Measurements from ENCODE around the gene ITGA11. TPM values are rescaled to one million over a fixed set of nuclear protein-coding genes. Genes with fewer than 3 reads are reported as not detected.

Gene ITGA11
- total RNA-seq, 1 donor from 2014 or later, result 0.22 TPM

DNA sequence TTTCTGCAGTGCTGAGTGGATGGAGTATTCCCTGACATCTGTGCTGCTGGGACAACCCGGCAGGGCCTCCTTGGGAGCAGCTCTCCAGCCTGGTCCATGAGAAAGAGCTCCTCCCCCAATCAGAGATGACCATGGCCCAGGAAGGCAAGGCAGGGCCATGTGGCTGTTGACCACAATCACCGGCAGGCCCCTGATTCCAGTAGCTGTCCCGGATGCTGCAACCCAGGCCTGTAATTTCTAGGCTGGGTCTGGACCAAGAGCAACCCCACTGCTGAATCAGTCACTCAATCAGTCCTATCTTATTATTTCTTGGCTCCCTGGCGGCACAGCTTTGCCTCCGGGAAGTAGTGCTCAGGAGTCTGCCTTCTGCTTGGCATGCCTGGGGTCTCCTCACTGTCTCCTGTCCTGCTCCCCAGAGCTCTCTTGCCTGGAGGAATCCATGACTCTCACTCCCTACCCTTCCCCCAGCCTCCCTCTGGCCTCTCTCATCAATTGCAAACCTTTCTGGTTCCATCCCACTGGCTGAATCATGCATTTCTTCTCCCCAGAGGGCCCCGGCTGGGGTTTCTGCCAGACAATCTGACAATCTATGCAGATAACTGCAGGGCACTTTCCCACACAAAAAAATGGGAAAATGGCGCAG lies 32.6 kb upstream of the ITGA11 start:
- no peak for DNase-seq
- Mint-ChIP-seq H3K4me3 (ENCODE audit: unreplicated experiment) (no peak overlapping the region), H3K4me1 (ENCODE audit: low read depth, unreplicated experiment) (peaks cover 11% of the 10 kb centered on the region), H3K27ac (ENCODE audit: unreplicated experiment) (no peak overlapping the region), H3K27me3 (ENCODE audit: unreplicated experiment) (peaks cover 3% of the 10 kb centered on the region), H3K36me3 (ENCODE audit: unreplicated experiment) (peaks cover 4% of the 10 kb centered on the region), H3K9me3 (ENCODE audit: unreplicated experiment) (peaks cover 1% of the 10 kb centered on the region)
- TF ChIP-seq, protein P1, sequence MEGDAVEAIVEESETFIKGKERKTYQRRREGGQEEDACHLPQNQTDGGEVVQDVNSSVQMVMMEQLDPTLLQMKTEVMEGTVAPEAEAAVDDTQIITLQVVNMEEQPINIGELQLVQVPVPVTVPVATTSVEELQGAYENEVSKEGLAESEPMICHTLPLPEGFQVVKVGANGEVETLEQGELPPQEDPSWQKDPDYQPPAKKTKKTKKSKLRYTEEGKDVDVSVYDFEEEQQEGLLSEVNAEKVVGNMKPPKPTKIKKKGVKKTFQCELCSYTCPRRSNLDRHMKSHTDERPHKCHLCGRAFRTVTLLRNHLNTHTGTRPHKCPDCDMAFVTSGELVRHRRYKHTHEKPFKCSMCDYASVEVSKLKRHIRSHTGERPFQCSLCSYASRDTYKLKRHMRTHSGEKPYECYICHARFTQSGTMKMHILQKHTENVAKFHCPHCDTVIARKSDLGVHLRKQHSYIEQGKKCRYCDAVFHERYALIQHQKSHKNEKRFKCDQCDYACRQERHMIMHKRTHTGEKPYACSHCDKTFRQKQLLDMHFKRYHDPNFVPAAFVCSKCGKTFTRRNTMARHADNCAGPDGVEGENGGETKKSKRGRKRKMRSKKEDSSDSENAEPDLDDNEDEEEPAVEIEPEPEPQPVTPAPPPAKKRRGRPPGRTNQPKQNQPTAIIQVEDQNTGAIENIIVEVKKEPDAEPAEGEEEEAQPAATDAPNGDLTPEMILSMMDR (IDR thresholded peaks at IDR 0.05; ENCODE audit: partially characterized antibody, unreplicated experiment), result no peak

DNA sequence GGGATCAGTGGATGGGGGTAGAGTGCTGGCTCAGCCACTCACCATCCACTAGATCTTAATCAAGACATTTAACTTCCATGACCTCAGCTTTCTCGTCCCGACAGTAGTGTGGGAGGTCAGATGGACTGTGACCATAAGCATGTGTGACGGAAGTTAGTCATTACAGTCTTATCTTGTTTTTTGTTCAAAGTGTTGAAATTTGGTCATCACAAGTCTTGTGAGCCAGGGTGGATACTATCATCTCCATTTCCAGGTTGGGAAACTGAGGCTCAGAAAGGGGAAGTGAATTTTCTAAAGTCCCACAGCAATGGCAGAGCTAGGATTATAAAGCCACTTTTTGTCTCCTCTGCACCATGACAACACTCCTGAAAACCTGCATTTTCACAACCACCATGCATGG lies 32.0 kb upstream of the ITGA11 start:
- TF ChIP-seq, protein P1 (IDR thresholded peaks at IDR 0.05; ENCODE audit: partially characterized antibody, unreplicated experiment), result no peak
- no peak for DNase-seq
- peaks cover 3% of the 10 kb centered on the region for H3K27me3 Mint-ChIP-seq (ENCODE audit: unreplicated experiment)
- peaks cover 1% of the 10 kb centered on the region for H3K9me3 Mint-ChIP-seq (ENCODE audit: unreplicated experiment)
- no peak overlapping the region for H3K27ac Mint-ChIP-seq (ENCODE audit: unreplicated experiment)
- no peak overlapping the region for H3K4me3 Mint-ChIP-seq (ENCODE audit: unreplicated experiment)
- H3K36me3 Mint-ChIP-seq (ENCODE audit: unreplicated experiment), result peaks cover 4% of the 10 kb centered on the region
- peaks cover 11% of the 10 kb centered on the region for H3K4me1 Mint-ChIP-seq (ENCODE audit: low read depth, unreplicated experiment)

GRCh38 chr15:68463444-68463843 lies 31.5 kb upstream of the ITGA11 start:
- peaks cover 11% of the 10 kb centered on the region for H3K4me1 Mint-ChIP-seq (ENCODE audit: low read depth, unreplicated experiment)
- TF ChIP-seq, protein P1 (IDR thresholded peaks at IDR 0.05; ENCODE audit: partially characterized antibody, unreplicated experiment), result no peak
- peaks cover 4% of the 10 kb centered on the region for H3K36me3 Mint-ChIP-seq (ENCODE audit: unreplicated experiment)
- no peak for DNase-seq
- H3K27me3 Mint-ChIP-seq (ENCODE audit: unreplicated experiment), result peaks cover 3% of the 10 kb centered on the region
- H3K9me3 Mint-ChIP-seq (ENCODE audit: unreplicated experiment), result peaks cover 1% of the 10 kb centered on the region
- H3K27ac Mint-ChIP-seq (ENCODE audit: unreplicated experiment), result no peak overlapping the region
- no peak overlapping the region for H3K4me3 Mint-ChIP-seq (ENCODE audit: unreplicated experiment)

DNA sequence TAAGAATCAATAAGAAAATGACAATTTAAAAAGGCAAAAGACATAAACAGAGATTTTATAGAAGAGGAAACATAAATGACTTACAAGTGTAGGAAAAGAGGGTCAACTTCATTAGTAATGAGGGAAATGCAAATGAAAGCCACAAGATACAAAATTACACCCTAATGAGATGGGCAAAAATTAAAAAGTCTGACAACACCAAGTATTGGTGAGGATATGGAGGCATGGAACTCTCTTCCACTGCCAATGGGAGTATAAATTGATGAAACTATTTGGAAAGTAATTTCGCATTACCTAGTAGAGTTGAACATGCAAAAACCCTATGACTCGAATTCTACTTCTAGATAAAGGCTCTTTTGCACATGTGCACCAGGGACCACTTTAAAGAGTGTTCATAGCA lies 28.2 kb upstream of the ITGA11 start:
- peaks cover 4% of the 10 kb centered on the region for H3K36me3 Mint-ChIP-seq (ENCODE audit: unreplicated experiment)
- TF ChIP-seq, protein P1 (IDR thresholded peaks at IDR 0.05; ENCODE audit: partially characterized antibody, unreplicated experiment), result no peak
- no peak for DNase-seq
- peaks cover 5% of the 10 kb centered on the region for H3K4me1 Mint-ChIP-seq (ENCODE audit: low read depth, unreplicated experiment)
- peaks cover 1% of the 10 kb centered on the region for H3K9me3 Mint-ChIP-seq (ENCODE audit: unreplicated experiment)
- H3K4me3 Mint-ChIP-seq (ENCODE audit: unreplicated experiment), result no peak overlapping the region
- no peak overlapping the region for H3K27ac Mint-ChIP-seq (ENCODE audit: unreplicated experiment)
- H3K27me3 Mint-ChIP-seq (ENCODE audit: unreplicated experiment), result peaks cover 3% of the 10 kb centered on the region

DNA sequence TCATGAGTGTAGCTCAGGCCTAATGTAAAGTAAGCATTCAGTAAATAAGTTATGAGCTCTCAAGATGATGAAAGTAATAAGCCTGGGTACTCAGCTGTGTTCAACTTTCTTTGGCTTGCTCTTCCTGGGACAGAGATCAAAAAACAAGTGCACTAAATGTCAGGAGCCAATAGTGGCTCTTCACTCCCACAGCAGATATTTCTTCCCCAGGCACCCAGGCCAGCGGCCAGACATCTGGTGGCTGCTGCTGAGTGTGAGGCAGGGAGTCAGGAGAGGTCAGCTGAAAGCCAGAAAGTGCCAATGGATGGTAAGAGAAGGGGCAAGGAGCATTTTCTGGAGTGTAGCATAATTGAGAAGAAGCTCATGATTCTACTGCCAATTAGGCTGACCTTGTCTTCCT lies 18.2 kb upstream of the ITGA11 start:
- H3K4me1 Mint-ChIP-seq (ENCODE audit: low read depth, unreplicated experiment), result peaks cover 3% of the 10 kb centered on the region
- H3K4me3 Mint-ChIP-seq (ENCODE audit: unreplicated experiment), result no peak overlapping the region
- H3K27ac Mint-ChIP-seq (ENCODE audit: unreplicated experiment), result no peak overlapping the region
- DNase-seq, result no peak
- no peaks in the 10 kb centered on the region for H3K9me3 Mint-ChIP-seq (ENCODE audit: unreplicated experiment)
- TF ChIP-seq, protein P1 (IDR thresholded peaks at IDR 0.05; ENCODE audit: partially characterized antibody, unreplicated experiment), result no peak
- H3K36me3 Mint-ChIP-seq (ENCODE audit: unreplicated experiment), result no peaks in the 10 kb centered on the region
- no peaks in the 10 kb centered on the region for H3K27me3 Mint-ChIP-seq (ENCODE audit: unreplicated experiment)
